DMS114 treated with DMSO at 0.1 percent for 48 hours (cell line): ENCODE data around the gene ZBTB7B.
A peak's percentile ranks its signal among the peaks of the same experiment; 100 is the strongest.
"Not testable (repeated sequence)": the region's sequence is repeated elsewhere in the genome, so short reads cannot be mapped to it uniquely, and the experiment has no call there.

Source experiments
- DNase-seq: peaks from one replicate; lab custom pipeline; 2025; ENCODE audit not compliant: unreplicated experiment; lab: John Stamatoyannopoulos, UW

The ZBTB7B gene

DNA sequence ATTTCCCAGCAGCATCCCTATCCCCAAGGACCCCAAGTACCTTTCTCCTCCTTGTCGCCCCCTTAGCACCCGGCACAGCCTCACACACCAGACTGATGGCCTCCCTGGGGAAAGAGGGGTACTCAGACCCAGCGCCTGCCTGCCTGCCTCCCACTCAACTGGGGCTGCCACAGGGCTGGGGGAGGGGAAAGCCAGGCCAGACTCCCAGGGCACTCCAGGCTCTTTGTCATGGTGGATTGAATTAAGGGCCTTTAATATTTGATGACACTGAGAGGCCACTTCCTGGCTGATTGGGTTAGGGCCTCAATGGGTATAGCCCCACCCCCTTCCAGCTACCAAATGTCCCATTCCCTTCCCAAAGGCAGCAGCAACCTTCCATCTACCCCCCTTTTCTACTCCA is 33.9 kb upstream of the ZBTB7B start:
- DNase-seq, result no peak

DNA sequence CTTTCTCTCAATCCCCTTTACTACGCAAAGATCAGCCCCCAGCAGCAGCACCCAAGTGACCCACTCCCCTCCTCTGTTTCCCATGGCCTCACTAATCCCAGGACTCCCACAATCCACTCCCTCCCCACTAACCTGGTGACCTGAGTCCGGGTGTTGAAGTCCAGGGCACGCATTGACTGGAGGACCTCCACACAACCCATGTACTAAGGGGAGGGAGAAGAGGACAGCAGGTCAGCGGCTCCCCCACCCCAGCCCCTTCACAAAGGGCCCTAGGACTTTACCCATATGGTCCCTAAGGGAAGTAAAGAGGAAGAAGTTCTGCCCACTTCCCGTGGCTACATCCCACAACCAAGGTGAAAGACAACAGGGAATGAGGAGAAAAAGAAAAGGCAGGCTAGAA is 33.4 kb upstream of the ZBTB7B start:
- no peak for DNase-seq

DNA sequence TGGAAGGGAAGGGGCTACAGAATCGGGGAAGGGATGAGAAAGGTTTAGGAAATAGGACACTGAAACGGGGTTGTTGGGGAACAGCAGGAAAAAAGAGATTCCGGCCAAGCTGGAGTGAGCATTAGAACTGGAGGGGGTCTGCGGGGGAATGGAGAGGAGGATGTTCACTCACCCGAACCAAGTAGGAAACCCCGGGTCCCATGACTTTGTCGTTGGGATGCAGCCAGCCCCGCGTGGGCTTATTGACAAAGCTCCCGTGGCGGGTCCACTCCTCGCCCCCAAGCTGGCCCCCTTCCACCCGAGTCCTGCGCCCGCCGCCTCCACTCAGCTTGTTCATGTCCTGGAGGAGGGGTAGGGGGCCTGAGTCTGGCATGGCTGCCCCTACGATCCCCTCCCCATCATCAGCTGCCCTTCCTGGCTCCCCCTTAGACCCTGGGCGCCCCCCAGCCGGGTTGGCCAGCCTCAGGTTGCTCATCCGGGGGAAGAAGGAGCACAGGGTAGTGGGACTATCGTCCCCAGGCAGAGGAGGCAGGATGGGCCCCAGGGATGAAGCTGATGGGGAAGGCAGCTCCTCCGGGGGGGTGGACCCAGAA is 32.6 kb upstream of the ZBTB7B start:
- DNase-seq, result no peak

DNA sequence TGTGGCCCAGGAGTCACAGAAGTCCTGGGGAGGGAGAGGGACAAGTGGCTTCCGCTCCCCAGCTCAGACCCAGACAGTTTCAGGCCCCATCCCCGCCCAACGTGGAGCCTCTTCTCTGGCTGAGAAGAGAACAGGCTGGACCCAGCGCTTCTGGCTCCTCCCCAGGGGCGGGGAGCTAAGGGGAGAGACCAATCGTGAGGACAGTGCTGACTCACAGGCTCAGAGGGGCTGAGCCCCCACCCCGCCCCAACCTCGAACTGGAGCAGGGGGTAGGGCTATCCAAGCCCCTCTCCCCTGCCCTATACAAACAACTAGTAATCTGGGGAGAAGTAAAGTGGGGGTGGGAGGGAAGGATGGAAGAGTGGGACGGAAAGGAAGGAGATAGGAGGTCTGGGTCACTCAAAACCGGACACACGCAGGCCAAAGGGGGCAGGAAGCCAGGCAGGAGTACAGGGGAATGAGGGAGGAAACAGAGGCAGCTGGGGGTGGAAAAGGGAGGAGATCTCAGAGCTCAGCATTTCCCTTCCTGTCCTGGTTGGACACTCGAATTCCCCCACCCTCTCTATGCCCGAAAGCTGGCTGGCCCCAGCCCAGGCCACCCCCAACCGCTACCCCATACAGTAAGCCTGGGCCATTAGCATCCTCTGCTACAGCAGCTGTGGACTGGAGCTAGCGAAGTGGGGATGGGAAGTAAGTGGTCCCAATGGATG is 31.8 kb upstream of the ZBTB7B start, which contains the start of gene SHC1:
TSS of gene SHC1 (minus strand) at position 117 of the 710 bp plus-strand sequence. CDS start 221 bp downstream, outside the sequence.
- DNase-seq, result peak; percentile 37

DNA sequence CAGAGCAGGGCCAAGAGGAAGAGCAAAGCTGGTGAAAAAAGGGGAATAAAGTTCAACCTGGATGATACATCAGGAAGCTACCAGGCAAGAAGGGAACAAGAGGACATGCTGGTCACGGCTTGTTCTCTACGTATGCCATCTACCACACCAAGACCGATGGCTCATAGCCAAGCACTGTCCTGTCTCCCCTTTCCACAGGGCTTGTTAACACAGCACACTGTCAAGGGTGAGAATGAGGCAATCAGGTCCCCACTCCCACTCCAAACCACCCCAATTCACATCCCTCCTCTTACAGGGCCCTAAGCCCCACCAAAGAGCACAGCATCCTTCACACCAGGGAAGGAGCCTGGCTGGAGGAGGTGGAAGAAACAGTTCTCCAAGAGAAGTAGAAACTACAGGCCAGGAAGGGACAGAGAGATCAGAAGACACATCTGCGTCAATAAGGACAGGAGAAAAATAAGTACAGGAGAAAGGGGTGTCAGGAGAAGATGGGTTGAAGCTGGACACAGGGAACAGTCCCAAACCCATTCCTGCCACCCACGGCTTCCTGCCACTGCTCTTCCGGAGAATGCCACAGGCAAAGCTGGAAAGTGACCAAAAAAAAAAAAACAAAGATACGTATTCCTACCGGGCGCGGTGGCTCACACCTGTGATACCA is 31.1 kb upstream of the ZBTB7B start:
- DNase-seq, result no peak

DNA sequence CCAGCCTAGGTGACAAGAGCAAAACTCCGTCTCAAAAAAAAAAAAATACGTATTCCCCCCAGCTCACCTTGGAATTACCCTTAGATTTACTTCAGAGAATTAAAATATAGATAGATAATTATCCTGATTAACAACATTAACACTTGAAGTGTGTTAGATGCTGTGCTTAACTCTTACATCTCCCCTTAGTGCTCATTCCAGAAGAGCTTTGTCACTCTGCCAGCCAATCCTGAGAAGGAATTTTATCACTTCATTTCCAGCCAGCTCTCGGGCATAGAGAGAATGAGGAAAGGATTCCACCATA is 30.4 kb upstream of the ZBTB7B start:
- DNase-seq, result no peak

DNA sequence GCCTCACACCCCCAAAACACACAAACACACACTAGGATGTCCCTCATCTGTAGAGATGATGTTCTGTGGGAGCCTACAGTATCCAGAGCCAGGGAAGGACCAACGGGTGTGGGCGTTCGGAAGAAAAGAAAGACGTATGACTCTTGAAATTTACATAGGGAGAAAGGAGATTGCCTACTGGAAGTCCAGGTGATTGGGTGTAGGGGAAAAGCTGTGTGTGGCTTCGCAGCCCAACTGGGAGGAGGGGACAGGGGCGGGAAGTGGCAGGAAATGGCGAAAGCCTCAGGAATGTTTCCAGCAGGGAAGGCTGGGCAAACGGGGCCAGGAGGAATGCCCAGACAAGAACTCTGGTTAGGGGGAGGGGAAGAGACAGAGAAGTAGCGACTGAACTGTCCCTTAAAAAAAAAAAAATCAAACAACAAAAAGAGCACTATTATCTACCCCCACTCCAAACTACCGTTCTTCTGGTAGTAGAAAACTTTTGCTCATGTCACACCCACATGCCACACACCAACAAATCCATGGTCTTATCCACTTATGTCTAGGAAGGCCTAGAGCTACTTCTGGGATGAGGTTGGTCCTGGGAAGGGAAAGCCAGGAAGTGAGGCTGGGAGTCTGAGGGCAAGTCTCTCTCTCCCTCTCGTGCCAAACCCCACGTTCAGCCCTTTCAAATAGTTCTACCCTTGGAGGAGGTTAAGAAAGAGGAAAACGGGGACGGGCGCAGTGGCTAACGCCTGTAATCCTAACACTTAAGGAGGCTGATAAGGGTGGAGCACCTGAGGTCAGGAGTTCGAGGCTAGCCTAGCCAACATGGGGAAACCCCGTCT is 29.9 kb upstream of the ZBTB7B start:
- DNase-seq, result no peak

DNA sequence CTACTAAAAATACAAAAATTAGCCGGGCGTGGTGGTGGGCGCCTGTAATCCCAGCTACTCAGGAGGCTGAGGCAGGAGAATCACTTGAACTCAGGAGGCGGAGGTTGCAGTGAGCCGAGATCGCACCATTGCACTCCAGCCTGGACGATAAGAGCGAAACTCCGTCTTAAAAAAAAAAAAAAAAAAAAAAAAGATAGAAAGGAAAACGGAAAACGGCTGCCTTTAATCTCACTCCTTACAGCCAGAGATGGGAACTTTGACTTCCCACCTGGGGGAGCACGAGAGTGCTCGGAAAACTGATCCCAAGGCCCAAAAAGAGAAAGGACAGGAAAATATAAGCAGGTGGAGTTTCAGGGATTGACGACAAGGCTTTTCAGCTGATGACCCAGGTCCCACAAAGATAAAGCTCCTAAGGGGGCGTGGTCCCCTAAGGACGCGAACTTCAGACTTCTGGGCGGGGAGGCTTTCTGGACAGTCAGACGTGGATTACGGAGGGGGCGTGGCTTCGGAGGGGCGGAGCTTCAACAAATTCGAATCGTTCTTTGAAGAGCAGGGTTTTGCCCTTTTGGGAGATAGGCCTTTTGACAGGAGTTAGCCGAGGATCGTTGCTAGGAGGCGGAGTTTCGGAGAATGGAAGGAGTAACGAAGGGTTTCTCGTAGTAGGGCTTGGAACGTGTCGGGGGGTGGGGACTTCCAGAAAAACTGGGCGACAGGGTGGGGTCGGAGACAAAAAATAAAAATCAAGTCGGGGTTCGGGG is 29.1 kb upstream of the ZBTB7B start:
- DNase-seq, result peak; percentile 96

DNA sequence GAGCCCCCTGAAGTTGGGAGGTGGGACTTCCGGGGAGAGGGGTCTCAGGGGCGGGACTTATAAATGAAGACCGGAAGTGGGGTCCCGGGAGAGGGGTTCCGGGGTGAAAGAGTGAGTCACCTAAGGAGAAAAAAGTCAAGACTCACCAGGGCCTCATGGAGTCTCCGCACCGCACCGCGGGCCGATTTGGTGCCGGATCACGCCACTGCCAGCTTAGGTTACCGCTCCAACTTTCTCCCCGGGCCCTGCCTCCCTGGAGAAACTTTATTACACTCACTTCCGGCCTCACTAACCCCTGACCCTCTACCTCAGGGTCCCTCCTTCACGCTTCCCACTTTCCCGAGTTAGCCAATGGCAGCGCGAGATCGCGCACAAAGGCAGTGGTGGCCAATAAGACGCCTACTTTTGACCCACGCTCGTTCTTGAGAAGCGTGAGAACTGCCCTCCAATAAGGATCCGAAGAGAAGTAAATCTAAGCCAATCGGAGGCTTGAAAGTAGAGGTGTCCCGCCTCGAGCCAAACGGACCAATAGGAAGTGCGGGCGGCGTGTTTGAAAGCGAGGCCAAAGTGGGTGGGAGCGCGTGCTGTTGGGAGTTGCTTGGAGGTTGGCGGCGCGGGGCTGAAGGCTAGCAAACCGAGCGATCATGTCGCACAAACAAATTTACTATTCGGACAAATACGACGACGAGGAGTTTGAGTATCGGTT is 28.3 kb upstream of the ZBTB7B start, which contains the start of gene CKS1B:
TSS of gene CKS1B (plus strand) at position 580 of the 706 bp plus-strand sequence. CDS start at position 645, 65 bp downstream.
- peak; percentile 100 for DNase-seq

DNA sequence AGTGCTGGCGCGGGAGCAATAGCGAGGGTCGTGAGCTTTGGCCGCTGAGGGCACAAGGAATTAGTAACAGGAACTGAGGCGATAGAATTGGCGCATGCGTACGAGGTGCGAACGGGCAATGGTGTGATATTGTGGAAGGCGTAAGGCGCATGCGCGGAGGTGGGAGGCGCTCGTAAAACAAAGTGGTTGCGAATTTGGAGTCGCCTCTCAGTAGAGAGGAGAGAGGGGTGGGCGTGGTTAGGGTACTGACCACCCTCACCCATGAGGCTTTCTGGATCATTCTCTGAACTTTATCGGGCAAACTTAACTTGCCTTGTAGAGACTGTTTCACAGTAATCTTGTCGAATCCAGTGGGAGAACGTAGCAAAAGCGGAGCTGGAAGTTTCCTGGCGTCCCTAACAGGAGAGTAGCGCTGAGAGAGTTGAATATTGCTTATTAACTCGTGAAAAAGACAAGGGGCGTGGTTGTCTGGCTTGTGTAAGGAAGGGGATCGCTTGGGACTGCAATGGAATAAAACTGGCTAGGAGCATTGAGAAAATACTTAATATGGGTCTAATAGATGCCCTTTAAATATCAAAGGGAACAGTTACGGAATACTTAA is 27.7 kb upstream of the ZBTB7B start:
- DNase-seq, result peak; percentile 100

DNA sequence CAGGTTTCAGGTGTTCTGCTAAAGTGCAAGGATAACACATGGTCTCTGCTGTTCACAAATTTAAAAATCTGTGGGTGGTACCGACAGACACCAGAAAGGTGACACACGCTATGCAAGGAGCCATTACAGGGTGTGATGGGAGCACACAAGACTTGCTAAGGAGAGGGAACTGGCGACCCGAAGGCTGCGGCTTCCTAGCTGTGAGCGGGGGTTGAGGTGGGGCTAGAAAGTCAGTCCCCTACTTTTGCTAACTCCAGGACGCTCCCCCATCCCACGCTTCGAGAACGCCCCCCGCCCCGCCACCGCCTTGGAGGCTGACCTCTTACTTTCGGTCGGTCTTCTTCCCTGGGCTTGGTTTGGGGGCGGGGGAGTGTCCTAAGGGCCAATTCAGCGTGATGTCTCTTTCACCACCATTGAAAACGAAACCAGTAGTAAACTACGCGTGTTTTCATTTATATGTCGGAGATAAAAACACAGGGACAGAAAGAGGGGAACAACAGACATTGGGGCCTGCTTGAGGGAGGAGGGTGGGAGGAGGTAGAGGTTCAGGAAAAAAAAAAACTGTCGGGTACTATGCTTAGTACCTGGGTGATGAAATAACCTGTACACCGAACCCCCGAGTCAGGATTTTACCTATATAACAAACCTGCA is 27.1 kb upstream of the ZBTB7B start:
- peak; percentile 44 for DNase-seq

DNA sequence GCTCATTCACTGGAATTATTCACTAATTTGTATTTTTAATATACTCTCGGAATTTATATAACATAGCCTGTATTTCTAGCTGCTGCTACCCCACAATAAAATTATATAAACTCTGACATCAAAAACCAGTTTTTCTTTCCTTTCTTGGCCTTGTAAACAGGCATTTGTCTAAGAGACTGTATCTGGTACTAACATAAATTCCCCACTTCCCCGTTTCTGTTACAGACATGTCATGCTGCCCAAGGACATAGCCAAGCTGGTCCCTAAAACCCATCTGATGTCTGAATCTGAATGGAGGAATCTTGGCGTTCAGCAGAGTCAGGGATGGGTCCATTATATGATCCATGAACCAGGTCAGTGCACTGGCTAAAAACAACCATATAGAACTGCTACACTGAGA is 24.8 kb upstream of the ZBTB7B start:
- not testable (repeated sequence) for DNase-seq

DNA sequence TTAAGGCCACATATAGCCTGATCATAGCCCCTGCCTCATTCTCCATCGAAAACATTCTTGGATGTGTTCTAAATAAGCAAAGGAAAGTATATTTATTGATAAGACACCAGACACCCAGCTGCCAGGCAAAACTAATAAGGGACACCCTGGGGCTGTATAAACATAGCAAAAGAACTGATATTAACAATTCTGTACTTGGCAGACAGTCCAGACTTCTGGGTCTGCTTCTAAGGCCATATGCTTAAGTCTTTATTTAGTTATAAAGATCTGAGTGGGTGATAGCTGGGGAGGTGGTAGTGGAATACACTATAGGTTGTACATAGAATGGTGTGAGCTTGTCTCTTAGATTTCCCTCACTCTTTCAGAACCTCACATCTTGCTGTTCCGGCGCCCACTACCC is 24.2 kb upstream of the ZBTB7B start:
- no peak for DNase-seq

DNA sequence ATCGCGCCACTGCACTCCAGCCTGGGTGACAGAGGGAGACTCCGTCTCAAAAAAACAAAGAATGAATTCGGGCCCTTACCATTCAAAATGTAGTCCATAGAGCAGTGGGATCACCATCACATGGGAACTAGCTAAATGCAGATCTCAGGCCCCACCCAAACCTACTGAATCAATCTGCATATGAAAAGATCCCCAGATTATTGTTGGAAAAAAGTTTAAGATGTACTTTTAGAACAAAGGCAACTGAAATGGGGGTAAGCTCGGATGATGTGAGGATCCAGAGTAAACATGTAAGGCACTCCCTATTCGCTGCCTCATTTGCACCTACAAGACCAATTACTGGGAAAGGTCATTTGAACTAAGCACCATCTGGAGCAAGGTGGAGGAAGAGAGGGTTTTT is 20.3 kb upstream of the ZBTB7B start:
- no peak for DNase-seq

DNA sequence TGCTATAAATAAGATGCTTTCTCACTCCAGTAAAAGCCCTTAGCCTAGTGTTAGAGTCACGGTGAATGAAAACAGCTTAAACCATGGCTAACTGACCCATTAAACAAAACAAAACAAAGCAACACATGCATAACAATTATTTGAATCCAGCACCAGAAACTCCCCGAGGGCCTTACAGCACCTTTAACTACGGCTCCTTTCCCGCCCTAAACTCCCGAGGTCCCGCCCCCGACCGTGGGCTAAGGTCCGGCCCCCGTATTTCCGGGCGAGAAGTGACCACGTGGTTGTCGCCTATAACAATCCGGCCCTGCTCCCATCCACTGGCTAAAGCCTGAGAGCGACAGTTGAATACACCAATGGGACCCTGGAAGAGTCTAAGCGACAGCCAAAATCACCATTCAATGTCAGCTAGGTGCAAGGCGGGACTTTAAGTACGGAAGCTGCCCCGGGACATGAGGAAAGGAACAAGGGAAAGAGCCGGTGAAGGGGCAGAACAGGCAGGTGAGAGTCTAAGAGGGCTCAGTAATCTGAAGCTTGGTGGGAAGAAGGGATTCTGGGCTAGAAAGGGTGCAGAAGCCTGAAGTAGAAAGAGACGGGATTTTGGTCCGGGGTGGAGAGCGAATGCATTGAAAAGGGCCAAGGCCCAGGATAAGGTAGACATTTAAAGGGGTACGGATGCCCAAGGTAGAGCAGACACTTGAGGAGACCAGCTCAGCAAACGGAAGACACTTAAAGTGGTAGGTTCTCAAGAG is 19.5 kb upstream of the ZBTB7B start, which contains the start of gene FLAD1:
TSS of gene FLAD1 (plus strand) at position 448 of the 752 bp plus-strand sequence. CDS start 351 bp downstream, outside the sequence.
- DNase-seq, result peak; percentile 100

DNA sequence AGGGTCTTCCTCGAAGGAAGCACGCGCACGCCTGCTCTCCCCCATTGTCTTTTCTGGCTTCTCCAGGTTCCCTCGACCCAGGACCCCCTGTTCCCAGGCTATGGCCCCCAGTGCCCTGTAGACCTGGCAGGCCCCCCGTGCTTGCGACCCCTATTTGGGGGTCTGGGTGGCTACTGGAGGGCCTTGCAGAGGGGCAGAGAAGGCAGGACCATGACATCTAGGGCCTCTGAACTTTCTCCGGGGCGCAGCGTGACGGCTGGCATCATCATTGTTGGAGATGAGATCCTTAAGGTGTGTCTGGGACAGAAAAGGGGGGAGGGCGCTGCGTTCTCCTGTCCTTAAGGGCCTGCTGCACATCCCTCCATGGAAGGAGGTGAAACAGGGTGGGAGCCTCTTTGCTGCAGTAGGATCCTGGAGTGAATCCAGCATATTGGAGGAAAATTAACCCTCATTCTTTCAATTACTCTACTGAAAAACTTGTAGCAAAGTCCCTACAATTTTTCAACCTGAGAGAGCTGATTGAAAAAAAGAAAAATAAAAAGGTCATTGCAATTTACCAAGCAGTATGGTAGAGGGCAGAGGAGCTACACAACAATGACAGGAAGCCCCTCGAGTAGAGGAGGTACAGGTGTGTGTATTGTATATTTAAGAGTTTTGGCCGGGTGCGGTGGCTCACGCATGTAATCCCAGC is 18.7 kb upstream of the ZBTB7B start:
- DNase-seq, result no peak

DNA sequence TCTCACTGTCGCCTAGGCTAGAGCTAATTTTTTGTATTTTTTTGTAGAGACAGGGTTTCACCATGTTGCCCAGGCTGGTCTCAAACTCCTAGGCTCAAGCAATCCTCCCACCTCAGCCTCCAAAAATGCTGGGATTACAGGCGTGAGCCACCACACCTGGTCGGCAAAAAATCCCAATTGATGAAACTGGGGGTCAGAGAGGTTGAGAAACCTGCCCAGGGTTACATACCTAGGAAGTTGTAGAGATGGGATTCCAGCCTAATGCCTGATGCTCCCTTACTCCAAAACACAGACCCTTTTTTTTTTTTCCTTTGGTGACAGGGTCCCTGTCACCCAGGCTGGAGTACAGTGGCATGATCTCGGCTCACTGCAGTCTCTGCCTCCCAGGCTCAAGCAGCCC is 15.9 kb upstream of the ZBTB7B start:
- DNase-seq, result not testable (repeated sequence)

DNA sequence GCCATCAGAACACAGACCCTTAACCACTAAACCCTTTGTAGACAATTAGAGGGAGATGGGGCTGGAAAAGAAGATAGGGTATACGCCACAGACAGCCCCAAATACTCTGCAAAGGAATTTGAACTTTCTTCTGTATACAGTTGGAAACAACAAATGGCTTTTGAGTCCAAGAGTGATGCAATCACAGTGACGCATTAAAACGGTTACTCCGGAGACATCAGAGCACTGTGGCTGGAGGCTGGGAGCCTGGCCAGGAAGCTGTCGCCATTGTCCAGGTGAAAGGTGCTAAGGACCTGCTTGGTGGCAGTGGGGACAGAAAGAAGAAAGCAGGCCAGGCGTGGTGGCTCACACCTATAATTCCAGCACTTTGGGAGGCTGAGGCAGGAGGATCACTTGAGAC is 15.3 kb upstream of the ZBTB7B start:
- DNase-seq, result no peak
